HG02763 (cell line): Measurements from ENCODE around the gene N4BP2L2.

Experiments
- ATAC-seq: cut with Tn5 transposase; IDR thresholded peaks from one replicate; pipeline ENCODE4 v1.9.1; 2021; ENCODE audit warnings: mild to moderate bottlenecking, moderate library complexity; ENCODE audit not compliant: unreplicated experiment

Gene N4BP2L2

DNA sequence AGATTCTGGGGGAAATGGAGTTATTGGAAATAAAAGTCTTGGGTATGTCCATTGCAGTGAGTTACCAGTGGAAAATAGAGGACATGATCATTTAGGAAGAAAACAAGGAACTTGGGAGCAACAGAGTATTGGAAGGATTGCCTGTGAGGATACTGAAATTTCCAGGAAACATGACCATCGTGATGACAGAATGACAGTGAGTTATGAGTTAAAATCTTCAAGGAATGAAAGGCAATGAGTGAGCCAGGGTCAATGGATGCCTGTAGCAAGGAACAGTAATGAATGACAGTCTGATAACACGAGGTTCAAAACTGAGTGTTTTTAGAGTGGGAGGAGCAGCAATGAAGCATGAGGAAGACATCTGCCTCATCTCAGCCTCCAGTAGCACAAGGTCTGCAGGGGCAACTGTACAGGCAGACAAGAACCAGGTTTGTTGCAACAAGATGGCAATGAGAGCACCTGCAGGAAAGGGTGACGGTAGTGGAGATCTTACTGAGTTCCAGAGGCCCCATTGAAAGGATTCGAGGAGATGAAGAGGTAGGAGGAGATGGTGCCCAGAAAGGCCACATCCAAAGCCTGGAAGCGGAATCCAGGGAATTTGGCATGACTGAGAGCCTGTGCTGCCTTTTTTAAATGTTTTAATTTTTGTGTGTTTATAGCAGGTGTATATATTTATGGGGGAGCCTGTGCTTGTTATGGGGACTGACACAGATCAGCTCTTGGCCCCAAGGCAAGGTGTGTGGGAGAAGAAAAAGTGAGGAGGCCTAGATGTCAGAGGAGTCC lies 154.6 kb downstream of the N4BP2L2 start:
- no peak for ATAC-seq
